Testis (tissue), 3 donors: ENCODE results near the gene ASXL1. TPM values are rescaled to one million over a fixed set of nuclear protein-coding genes. Genes with fewer than 3 reads are reported as not detected.
A peak's percentile ranks its signal among the peaks of the same experiment; 100 is the strongest.

Experiments
- DNase-seq: peaks from one replicate; pipeline ENCODE4 v3.0.0-alpha.2; 2019
- H3K27ac ChIP-seq, 2 donors: fragments of 200-600 bp; sonication (generic); one replicate each; pipeline ENCODE4 v1.5.1; 2019
- H3K27me3 ChIP-seq: fragments of 200-600 bp; sonication (generic); one replicate; pipeline ENCODE4 v1.5.1; 2019
- H3K36me3 ChIP-seq: fragments of 200-600 bp; sonication (generic); one replicate; pipeline ENCODE4 v1.5.1; 2017; ENCODE audit warnings: low read depth; ENCODE audit errors: missing control alignments
- H3K4me1 ChIP-seq: fragments of 200-600 bp; sonication (generic); one replicate; pipeline ENCODE4 v1.5.1; 2019
- H3K4me3 ChIP-seq, 2 donors: fragments of 200-600 bp; sonication (generic); one replicate each; pipeline ENCODE4 v1.5.1; 2017 to 2019
- H3K9me3 ChIP-seq: fragments of 200-600 bp; sonication (generic); one replicate; pipeline ENCODE4 v1.5.1; 2017
- POLR2A ChIP-seq: fragments of 450-650 bp; IDR thresholded peaks from one replicate; pipeline ENCODE4 v1.6.1; 2017; ENCODE audit warnings: antibody characterized with exemption, mild to moderate bottlenecking, moderate library complexity
- WGBS, 2 donors: methylation state at CpG; one replicate each; pipeline ENCODE4 v1.1.5; 2018; 5-methylcytosine and 5-hydroxymethylcytosine counted together
- intact Hi-C: fragments of 100-400 bp; cut with DNase I; formaldehyde crosslinking; loops from one replicate; pipeline ENCODE4 v1.15.1; 2023; ENCODE audit warnings: low total_unique reads
- polyA plus RNA-seq: library from polyadenylated mRNA; stranded (reverse); fragments of 350-450 nt; fragmentation: Illumina TruSeq; extraction: RNeasy Lipid Tissue Mini Kit (QIAGEN cat#74804); gene quantifications from one replicate; pipeline ENCODE4 v1.2.3, GENCODE V29; 2014; ENCODE audit warnings: low read depth, low replicate concordance; ENCODE audit not compliant: insufficient read depth
- total RNA-seq, 2 donors: library from RNA; depleted of rRNA; stranded (reverse); fragments of >200 nt; gene quantifications; one replicate each; pipeline ENCODE4 v1.2.3, GENCODE V29; 2016
- TF ChIP-seq, protein P1 (sequence below), 3 experiments: fragments of 450-650 bp in 2 of 3; fragments of 200-600 bp in 1 of 3; sonication (generic) in 1 of 3; IDR thresholded peaks; one replicate each; pipeline ENCODE4 v1.5.1; 2016 to 2019; ENCODE audit warnings: antibody characterized with exemption in 3 of 3, mild to moderate bottlenecking in 2 of 3, moderate library complexity in 1 of 3

ASXL1 gene
- total and polyA plus RNA-seq, 3 donors from 2014 or later, result 101 to 161 (median 125) TPM

DNA sequence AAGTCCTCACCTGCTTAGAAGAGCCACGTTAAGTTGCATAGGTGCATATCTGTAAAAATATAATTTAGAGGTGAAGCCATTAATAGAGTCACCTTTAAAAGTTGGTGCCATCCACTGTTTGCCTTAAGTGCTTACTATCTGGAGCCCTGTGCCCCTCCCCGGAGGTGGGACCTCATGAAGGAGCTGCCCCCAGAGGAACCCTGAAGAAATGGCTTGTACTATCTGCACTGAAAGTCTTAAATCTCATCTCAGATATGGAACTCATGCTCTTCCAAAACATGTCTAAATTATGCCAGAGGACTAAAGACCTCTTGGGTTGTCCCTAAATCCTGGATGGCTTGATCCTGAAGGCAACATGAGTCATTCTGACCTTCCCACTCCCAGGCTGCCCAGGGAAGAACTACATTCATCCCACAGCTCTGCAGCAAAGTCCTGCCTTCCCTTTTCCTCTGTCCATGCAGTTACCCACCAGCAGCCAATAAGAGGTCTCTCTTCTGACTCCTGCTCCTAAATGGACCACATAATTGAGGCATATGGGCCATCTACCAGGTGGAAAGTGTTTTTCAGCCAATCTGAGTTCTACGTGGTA, 85.3 kb downstream of the ASXL1 start:
- no peak overlapping the region for H3K4me3 ChIP-seq
- H3K9me3 ChIP-seq, result no peaks in the 10 kb centered on the region
- TF ChIP-seq POLR2A, result no peak
- TF ChIP-seq, protein P1, sequence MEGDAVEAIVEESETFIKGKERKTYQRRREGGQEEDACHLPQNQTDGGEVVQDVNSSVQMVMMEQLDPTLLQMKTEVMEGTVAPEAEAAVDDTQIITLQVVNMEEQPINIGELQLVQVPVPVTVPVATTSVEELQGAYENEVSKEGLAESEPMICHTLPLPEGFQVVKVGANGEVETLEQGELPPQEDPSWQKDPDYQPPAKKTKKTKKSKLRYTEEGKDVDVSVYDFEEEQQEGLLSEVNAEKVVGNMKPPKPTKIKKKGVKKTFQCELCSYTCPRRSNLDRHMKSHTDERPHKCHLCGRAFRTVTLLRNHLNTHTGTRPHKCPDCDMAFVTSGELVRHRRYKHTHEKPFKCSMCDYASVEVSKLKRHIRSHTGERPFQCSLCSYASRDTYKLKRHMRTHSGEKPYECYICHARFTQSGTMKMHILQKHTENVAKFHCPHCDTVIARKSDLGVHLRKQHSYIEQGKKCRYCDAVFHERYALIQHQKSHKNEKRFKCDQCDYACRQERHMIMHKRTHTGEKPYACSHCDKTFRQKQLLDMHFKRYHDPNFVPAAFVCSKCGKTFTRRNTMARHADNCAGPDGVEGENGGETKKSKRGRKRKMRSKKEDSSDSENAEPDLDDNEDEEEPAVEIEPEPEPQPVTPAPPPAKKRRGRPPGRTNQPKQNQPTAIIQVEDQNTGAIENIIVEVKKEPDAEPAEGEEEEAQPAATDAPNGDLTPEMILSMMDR (IDR thresholded peaks at IDR 0.05), result no peak
- no peaks in the 10 kb centered on the region for H3K27me3 ChIP-seq
- intact Hi-C loops, result no loop called here
- H3K4me1 ChIP-seq, result no peaks in the 10 kb centered on the region
- 91 to 97% methylated on average over 2 to 3 of the region's 3 CpGs for WGBS, 2 donors
- no peaks in the 10 kb centered on the region for H3K36me3 ChIP-seq
- DNase-seq, result peak; percentile 12
- no peak overlapping the region for H3K27ac ChIP-seq

DNA sequence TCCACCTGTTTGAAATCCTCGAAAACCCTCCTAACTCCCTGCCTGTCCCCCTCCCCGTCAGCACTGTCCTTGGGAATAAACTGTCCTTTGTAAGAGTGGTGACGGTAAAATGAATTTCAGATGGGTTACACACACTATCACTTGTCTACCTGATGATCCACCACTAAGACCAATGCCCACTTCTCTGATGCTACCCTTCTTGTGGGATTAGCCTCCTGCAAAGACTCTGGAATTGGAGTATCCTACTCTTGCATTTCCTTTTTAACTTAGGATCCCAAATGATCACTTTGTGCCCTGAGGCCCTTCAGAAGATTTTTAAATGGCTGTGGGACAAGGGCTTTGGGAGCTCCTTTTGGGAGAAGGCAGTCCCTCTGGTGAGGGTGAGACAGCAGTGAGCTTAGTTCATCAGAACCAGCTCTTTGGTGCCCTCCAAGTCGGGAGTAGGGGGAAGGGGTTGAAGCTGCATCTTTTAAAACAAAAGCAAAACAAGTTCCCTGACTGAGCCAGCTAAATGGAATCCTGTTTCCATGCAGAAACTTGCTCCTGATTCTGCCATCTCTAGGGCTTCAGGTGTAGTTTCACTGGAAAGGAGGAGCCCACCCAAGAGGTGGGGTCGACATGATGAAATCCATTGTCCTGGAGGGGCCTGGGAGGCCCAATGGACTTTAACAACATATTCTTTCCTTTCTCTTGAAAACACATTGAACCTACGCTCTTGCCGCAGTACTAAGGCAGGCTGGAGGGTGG, 86.5 kb downstream of the ASXL1 start:
- Histone ChIP-seq H3K36me3 (no peaks in the 10 kb centered on the region), H3K9me3 (no peaks in the 10 kb centered on the region), H3K27ac (no peak overlapping the region), H3K27me3 (no peaks in the 10 kb centered on the region), H3K4me1 (peaks cover 3% of the 10 kb centered on the region), H3K4me3 (no peak overlapping the region)
- no peak for TF ChIP-seq POLR2A
- TF ChIP-seq, protein P1 (IDR thresholded peaks at IDR 0.05), result no peak
- intact Hi-C loops, result no loop called here
- 78 to 79% methylated on average over 7 of the region's 7 CpGs for WGBS, 2 donors
- DNase-seq, result peak; percentile 6

DNA sequence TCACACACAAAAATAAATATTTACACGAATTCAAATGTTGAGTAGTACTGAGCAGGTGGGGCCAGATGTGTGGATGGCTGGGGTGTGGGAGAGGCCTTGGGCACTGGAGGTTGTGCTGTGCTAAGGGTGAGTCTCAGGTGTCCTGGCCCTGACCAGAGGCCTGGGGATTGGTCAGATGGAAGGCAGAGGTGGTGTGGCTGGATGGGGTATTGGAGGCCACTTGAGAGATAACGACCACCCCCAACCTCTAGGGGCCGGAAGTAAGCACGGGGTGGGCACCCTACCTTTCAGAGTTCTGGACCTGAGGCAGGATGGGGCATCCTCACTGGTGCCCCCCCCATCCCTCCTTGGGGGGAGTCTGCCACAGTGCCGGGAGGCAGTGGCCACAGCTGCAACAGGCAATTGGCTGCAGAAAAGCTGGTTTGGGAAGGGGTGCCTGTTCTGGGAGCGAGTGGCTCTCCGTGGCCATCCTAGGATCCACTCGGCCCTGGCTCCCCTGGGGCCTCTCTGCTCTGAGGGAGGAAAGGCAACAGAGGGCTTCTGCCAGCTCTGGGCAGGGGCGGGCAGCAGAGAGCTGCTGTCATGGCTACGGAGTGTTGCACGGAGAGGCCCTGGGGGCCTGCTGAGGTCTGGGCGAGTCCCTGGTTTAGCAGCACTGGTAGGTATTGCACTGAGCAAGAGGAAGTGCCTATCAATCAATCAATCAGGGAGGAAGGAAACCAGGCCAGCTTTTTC, 87.6 kb downstream of the ASXL1 start:
- no peak overlapping the region for H3K4me3 ChIP-seq
- intact Hi-C loops, result no loop called here
- peaks cover 9% of the 10 kb centered on the region for H3K4me1 ChIP-seq
- no peaks in the 10 kb centered on the region for H3K27me3 ChIP-seq
- no peaks in the 10 kb centered on the region for H3K36me3 ChIP-seq
- TF ChIP-seq, protein P1 (IDR thresholded peaks at IDR 0.05), result no peak
- no peak for TF ChIP-seq POLR2A
- WGBS, 2 donors, result 58 to 84% methylated on average over 8 to 12 of the region's 12 CpGs
- H3K9me3 ChIP-seq, result no peaks in the 10 kb centered on the region
- no peak for DNase-seq
- no peak overlapping the region for H3K27ac ChIP-seq

DNA sequence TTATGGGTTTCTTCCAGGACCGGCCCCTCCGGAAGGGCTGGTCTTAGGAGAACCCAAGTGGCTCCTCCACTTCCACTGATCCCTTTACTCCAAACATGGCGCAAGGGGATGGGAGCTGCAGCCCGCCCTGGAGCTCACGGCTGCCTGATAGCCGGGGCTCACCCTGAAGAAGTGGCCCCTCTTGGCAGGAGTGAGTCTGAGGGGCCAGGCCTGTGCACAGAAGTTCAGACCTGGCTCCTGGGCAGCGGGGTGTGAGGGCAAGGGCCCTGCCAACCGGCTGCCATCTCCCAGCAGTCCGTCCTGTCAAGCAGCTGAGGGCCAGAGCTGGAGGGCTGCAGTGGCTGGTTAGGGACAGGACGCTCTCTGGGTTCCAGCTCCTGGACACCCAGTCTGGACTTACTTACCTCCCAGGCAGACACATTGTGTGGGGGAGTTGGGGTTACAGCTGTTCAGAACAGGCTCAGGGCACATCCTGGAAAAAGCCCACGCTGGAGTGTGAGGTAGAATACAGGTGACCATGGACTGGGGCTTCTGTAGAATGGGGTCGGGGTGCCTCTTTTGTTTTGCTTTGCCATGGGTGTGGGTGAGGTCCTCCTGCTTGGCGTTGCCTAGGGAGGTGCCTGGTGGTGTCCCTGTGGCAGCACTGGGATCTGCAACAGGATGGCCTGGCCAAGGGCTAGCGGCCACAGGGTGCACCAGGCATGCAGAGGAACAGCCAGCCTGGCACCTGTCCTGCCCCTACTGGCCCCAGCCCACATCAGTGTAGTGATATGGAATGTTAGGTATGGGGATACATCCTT, 88.4 kb downstream of the ASXL1 start:
- Histone ChIP-seq H3K36me3 (no peaks in the 10 kb centered on the region), H3K9me3 (no peaks in the 10 kb centered on the region), H3K4me1 (peaks cover 11% of the 10 kb centered on the region), H3K27me3 (no peaks in the 10 kb centered on the region), H3K27ac (no peak overlapping the region), H3K4me3 (no peak overlapping the region)
- no peak for DNase-seq
- 84% methylated on average over 10 to 14 of the region's 14 CpGs for WGBS, 2 donors
- no peak for TF ChIP-seq POLR2A
- TF ChIP-seq, protein P1 (IDR thresholded peaks at IDR 0.05), result no peak
- intact Hi-C loops, result no loop called here
